IMR-90 (cell line): ENCODE results near the gene CDH3. TPM values are rescaled to one million over a fixed set of nuclear protein-coding genes. Genes with fewer than 3 reads are reported as not detected.

Source experiments
- ATAC-seq: fragments of 200-7000 bp; cut with Tn5 transposase; 2 replicates; pipeline ENCODE4 v1.9.1; 2020; ENCODE audit warnings: low read depth, mild to moderate bottlenecking, moderate library complexity
- BruUV-seq: library from RNA; stranded (reverse); fragments of 400-500 nt; replicated peaks from 2 replicates; lab custom pipeline; 2021; lab: Mats Ljungman, UMichigan
- CTCF ChIA-PET: fragments of 300-600 bp; formaldehyde crosslinking; extraction: SDS; loops from one replicate; lab custom pipeline; 2021; ENCODE audit warnings: antibody characterized with exemption; lab: Yijun Ruan, JAX
- POLR2A ChIA-PET: fragments of 300-600 bp; sonication (Branson Sonifier 250); formaldehyde crosslinking; loops from one replicate; lab custom pipeline; 2022; ENCODE audit warnings: antibody characterized with exemption; ENCODE audit not compliant: unreplicated experiment; lab: Charles Lee
- DNase-seq: peaks from one replicate; pipeline ENCODE4 v3.0.0; 2013
- H2AFZ ChIP-seq: replicated peaks from 2 replicates; pipeline ENCODE3; 2013; ENCODE audit warnings: low read length, mild to moderate bottlenecking; ENCODE audit not compliant: poor library complexity
- H2AK5ac ChIP-seq: 2 replicates; pipeline ENCODE4 v1.6.1; 2013; ENCODE audit warnings: low read depth, low read length, inconsistent platforms
- H2AK9ac ChIP-seq: replicated peaks from 2 replicates; pipeline ENCODE3; 2013; ENCODE audit warnings: mild to moderate bottlenecking, low read depth, low read length, moderate library complexity; ENCODE audit not compliant: poor library complexity
- H2BK120ac ChIP-seq: 2 replicates; pipeline ENCODE4 v1.6.1; 2013; ENCODE audit warnings: low read depth, low read length, inconsistent platforms
- H2BK15ac ChIP-seq: 3 replicates; pipeline ENCODE4 v1.6.1; 2013; ENCODE audit warnings: low read depth, low read length, inconsistent platforms
- H2BK20ac ChIP-seq: 2 replicates; pipeline ENCODE4 v1.6.1; 2013; ENCODE audit warnings: low read depth, mild to moderate bottlenecking, inconsistent platforms, low read length, moderate library complexity
- H2BK5ac ChIP-seq: 2 replicates; pipeline ENCODE4 v1.6.1; 2013; ENCODE audit warnings: mild to moderate bottlenecking, low read depth, low read length, inconsistent platforms; ENCODE audit not compliant: poor library complexity, severe bottlenecking
- H3K14ac ChIP-seq: replicated peaks from 2 replicates; pipeline ENCODE4 v1.6.1; 2013; ENCODE audit warnings: low read depth, low read length, inconsistent platforms
- H3K18ac ChIP-seq: 2 replicates; pipeline ENCODE4 v1.6.1; 2013; ENCODE audit warnings: low read depth, low read length, control low read depth
- H3K23ac ChIP-seq: 2 replicates; pipeline ENCODE4 v1.6.1; 2013; ENCODE audit warnings: low read depth, low read length, inconsistent platforms
- H3K27ac ChIP-seq: 2 replicates; pipeline ENCODE4 v1.5.1; 2013; ENCODE audit warnings: mild to moderate bottlenecking, control low read depth, low read length; ENCODE audit not compliant: insufficient read depth
- H3K27me3 ChIP-seq: 2 replicates; pipeline ENCODE4 v1.6.1; 2013; ENCODE audit warnings: low read length; ENCODE audit not compliant: control insufficient read depth, insufficient read depth
- H3K36me3 ChIP-seq: 2 replicates; pipeline ENCODE4 v1.6.1; 2013; ENCODE audit warnings: low read length, mixed read lengths; ENCODE audit not compliant: control insufficient read depth, insufficient read depth
- H3K4ac ChIP-seq: 2 replicates; pipeline ENCODE4 v1.6.1; 2013; ENCODE audit warnings: low read depth, low read length, inconsistent platforms
- H3K4me1 ChIP-seq: 2 replicates; pipeline ENCODE4 v1.6.1; 2013; ENCODE audit warnings: low read length, mixed read lengths; ENCODE audit not compliant: control insufficient read depth, insufficient read depth
- H3K4me2 ChIP-seq: 2 replicates; pipeline ENCODE4 v1.6.1; 2013; ENCODE audit warnings: low read depth, mild to moderate bottlenecking, control low read depth, low read length, moderate library complexity
- H3K4me3 ChIP-seq: 2 replicates; pipeline ENCODE4 v1.5.1; 2013; ENCODE audit warnings: low read depth, mild to moderate bottlenecking, control low read depth, low read length, moderate library complexity; ENCODE audit not compliant: insufficient read depth
- H3K56ac ChIP-seq: 2 replicates; pipeline ENCODE4 v1.6.1; 2013; ENCODE audit warnings: low read length, inconsistent platforms; ENCODE audit not compliant: insufficient read depth; ENCODE audit errors: extremely low read depth
- H3K79me1 ChIP-seq, 2 experiments: 2 replicates each; pipeline ENCODE4 v1.6.1; 2013; ENCODE audit warnings: low read length in 2 of 2, inconsistent platforms in 1 of 2, low read depth in 1 of 2
- H3K9ac ChIP-seq: 2 replicates; pipeline ENCODE4 v1.6.1; 2013; ENCODE audit warnings: low read depth, low read length, control low read depth
- H3K9me1 ChIP-seq: 2 replicates; pipeline ENCODE4 v1.6.1; 2013; ENCODE audit warnings: low read length, inconsistent platforms; ENCODE audit not compliant: insufficient read depth
- H3K9me3 ChIP-seq: 2 replicates; pipeline ENCODE4 v1.6.1; 2013; ENCODE audit warnings: low read length; ENCODE audit not compliant: control insufficient read depth, insufficient read depth
- H4K20me1 ChIP-seq: 2 replicates; pipeline ENCODE4 v1.6.1; 2013; ENCODE audit warnings: low read length, inconsistent platforms; ENCODE audit not compliant: insufficient read depth
- H4K5ac ChIP-seq: 2 replicates; pipeline ENCODE4 v1.6.1; 2013; ENCODE audit warnings: mild to moderate bottlenecking, low read depth, low read length, control low read depth
- H4K8ac ChIP-seq, 2 experiments: 2 replicates each; pipeline ENCODE4 v1.6.1; 2013; ENCODE audit warnings: low read depth in 2 of 2, low read length in 2 of 2, control low read depth in 1 of 2, inconsistent platforms in 1 of 2
- H4K91ac ChIP-seq: 2 replicates; pipeline ENCODE4 v1.6.1; 2013; ENCODE audit warnings: low read depth, low read length, inconsistent platforms; ENCODE audit not compliant: insufficient read depth
- BHLHE40 ChIP-seq: fragments of 150-350 bp; IDR thresholded peaks from 2 replicates; pipeline ENCODE4 v1.6.1; 2016; ENCODE audit warnings: mild to moderate bottlenecking, low read depth, low read length
- MAFK ChIP-seq: IDR thresholded peaks from 2 replicates; pipeline ENCODE4 v1.6.1; 2012; ENCODE audit warnings: low read depth, low read length, improper control_type of control experiment
- RFX5 ChIP-seq: IDR thresholded peaks from 2 replicates; pipeline ENCODE4 v1.8.0; 2012; ENCODE audit warnings: low read depth, mild to moderate bottlenecking, low read length, moderate library complexity
- WGBS, 2 experiments: methylation state at CpG; one replicate each; pipeline versions ENCODE4 v1.1.5 to v1.1.7; 2013; ENCODE audit warnings: missing lambda C conversion rate in 2 of 2; ENCODE audit not compliant: insufficient read length in 1 of 2; ENCODE audit errors: extremely low coverage in 2 of 2; 5-methylcytosine and 5-hydroxymethylcytosine counted together
- dilution Hi-C: fragments of 300-500 bp; cut with HindIII; formaldehyde crosslinking; loops from one replicate; pipeline ENCODE4 v1.14.3; 2018; ENCODE audit warnings: low sequenced_read_pairs; ENCODE audit not compliant: unreplicated experiment
- in situ Hi-C: fragments of 300-500 bp; cut with MboI; formaldehyde crosslinking; loops from 3 replicates; pipeline ENCODE4 v1.14.3; 2019; ENCODE audit warnings: low sequenced_read_pairs, inconsistent platforms, mixed read lengths
- intact Hi-C: fragments of 100-400 bp; cut with micrococcal nuclease; formaldehyde crosslinking; loops from 2 replicates; pipeline ENCODE4 v1.10.0; 2022
- polyA plus RNA-seq, 3 experiments: library from polyadenylated mRNA; depleted of rRNA; stranded (reverse); fragments of >200 nt; gene quantifications; 2 replicates each; pipeline ENCODE4 v1.2.3, GENCODE V29; 2012; ENCODE audit warnings: low replicate concordance in 1 of 3
- total RNA-seq: library from RNA; depleted of rRNA; stranded (reverse); fragments of >200 nt; gene quantifications from 2 replicates; pipeline ENCODE4 v1.2.3, GENCODE V29; 2012
- TF ChIP-seq, protein P1 (sequence below): fragments of 150-350 bp; IDR thresholded peaks from 2 replicates; pipeline ENCODE4 v1.6.1; 2017; ENCODE audit warnings: mild to moderate bottlenecking, antibody characterized with exemption, low read length, low read depth
- TF ChIP-seq, protein P2 (sequence below): fragments of 150-350 bp; IDR thresholded peaks from 2 replicates; pipeline ENCODE4 v1.6.1; 2016; ENCODE audit warnings: low read depth, mild to moderate bottlenecking, low read length, moderate library complexity, borderline replicate concordance

The CDH3 gene
- total and polyA plus RNA-seq, 2 of the 4 experiments (the other 2 are of a cell fraction), result not detected

- no peaks in the 10 kb centered on the region for H3K36me3 ChIP-seq
- no peak overlapping the region for H3K14ac ChIP-seq
- H3K9me1 ChIP-seq, result no peaks in the 10 kb centered on the region
- H3K56ac ChIP-seq, result no peak overlapping the region
- no peak overlapping the region for H2BK15ac ChIP-seq
- peaks cover 48% of the 10 kb centered on the region for H3K27me3 ChIP-seq
- no peak overlapping the region for H3K4me3 ChIP-seq
- H3K23ac ChIP-seq, result no peak overlapping the region
- H3K4me2 ChIP-seq, result peak overlapping the region; percentile 25; the same call in 1 of the 2 replicates
- H4K91ac ChIP-seq, result no peak overlapping the region
- dilution Hi-C loops (no loop called here), in situ Hi-C loops (no loop called here), intact Hi-C loops (no loop called here)
- ChIA-PET CTCF (interaction anchor here (0.7 kb wide), 1 partner anchor 100 kb away, joined by 3 read pairs; no protein-coding TSS in a partner anchor), POLR2A (no interaction called here)
- peak overlapping the region; percentile 33 for H2AFZ ChIP-seq
- H4K5ac ChIP-seq, result no peak overlapping the region
- no peak overlapping the region for H2BK5ac ChIP-seq
- H2AK9ac ChIP-seq, result peak overlapping the region; percentile 26
- no TSS peak for BruUV-seq
- no peak overlapping the region for H2AK5ac ChIP-seq
- TF ChIP-seq, protein P1, sequence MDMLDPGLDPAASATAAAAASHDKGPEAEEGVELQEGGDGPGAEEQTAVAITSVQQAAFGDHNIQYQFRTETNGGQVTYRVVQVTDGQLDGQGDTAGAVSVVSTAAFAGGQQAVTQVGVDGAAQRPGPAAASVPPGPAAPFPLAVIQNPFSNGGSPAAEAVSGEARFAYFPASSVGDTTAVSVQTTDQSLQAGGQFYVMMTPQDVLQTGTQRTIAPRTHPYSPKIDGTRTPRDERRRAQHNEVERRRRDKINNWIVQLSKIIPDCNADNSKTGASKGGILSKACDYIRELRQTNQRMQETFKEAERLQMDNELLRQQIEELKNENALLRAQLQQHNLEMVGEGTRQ, result no peak
- TF ChIP-seq BHLHE40, result no peak
- no peak for TF ChIP-seq RFX5
- TF ChIP-seq, protein P2, sequence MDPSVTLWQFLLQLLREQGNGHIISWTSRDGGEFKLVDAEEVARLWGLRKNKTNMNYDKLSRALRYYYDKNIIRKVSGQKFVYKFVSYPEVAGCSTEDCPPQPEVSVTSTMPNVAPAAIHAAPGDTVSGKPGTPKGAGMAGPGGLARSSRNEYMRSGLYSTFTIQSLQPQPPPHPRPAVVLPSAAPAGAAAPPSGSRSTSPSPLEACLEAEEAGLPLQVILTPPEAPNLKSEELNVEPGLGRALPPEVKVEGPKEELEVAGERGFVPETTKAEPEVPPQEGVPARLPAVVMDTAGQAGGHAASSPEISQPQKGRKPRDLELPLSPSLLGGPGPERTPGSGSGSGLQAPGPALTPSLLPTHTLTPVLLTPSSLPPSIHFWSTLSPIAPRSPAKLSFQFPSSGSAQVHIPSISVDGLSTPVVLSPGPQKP, result no peak
- TF ChIP-seq MAFK, result no peak
- H4K8ac ChIP-seq, result no peak overlapping the region
- H3K27ac ChIP-seq, result no peak overlapping the region
- WGBS, 2 experiments, result 8% methylated on average over 23 of the region's 51 CpGs; no CpG with 5 or more reads in 1 of the 2 experiments
- H2BK20ac ChIP-seq, result no peak overlapping the region
- H3K4ac ChIP-seq, result no peak overlapping the region
- H3K18ac ChIP-seq, result no peak overlapping the region
- DNase-seq (no peak), ATAC-seq (peak; percentile 71)
- no peaks in the 10 kb centered on the region for H3K4me1 ChIP-seq
- H4K20me1 ChIP-seq, result no peaks in the 10 kb centered on the region
- no peaks in the 10 kb centered on the region for H3K79me1 ChIP-seq
- no peak overlapping the region for H2BK120ac ChIP-seq
- no peak overlapping the region for H3K9ac ChIP-seq
- H3K9me3 ChIP-seq, result no peaks in the 10 kb centered on the region; the same call in 1 of the 2 replicates
Measured at GRCh38 chr16:68642436-68643101, 2.5 kb upstream of the CDH3 start.
